ENCODE measurements around the gene PLAC8L1.
A peak's percentile ranks its signal among the peaks of the same experiment; 100 is the strongest.

The PLAC8L1 gene

DNA sequence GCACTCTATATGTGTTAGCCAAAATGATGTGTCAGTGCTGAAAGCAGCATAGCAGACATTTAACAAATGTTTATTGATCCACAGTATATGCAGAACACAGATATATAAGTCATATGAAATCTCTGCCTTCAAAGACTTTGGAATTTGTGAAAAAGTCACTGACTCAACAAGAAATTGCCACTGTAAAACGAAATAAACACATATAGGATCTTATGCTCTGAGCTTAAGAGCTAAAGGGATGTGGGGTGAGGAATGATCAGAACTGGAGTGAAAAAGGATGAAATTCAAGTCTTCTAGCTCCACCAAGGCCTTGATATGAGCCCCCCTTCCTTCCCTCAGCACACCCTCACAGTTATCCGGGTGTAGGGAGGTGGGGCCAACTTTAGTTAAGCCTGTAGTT, 49.9 kb downstream of the PLAC8L1 start:
- POLR2A ChIA-PET = interaction anchor here (0.6 kb wide), 1 partner anchor 1983 kb away, joined by 4 read pairs; no protein-coding TSS in a partner anchor
- no peak for TF ChIP-seq CTCF (IDR thresholded peaks at IDR 0.05; ENCODE audit: insufficient read depth, low read length, missing control alignments)
- CTCF ChIA-PET = interaction anchor here (1.4 to 10.7 kb wide), 2 partner anchors 10 to 226 kb away, joined by 3 to 190 read pairs; partner anchors contain the start of gene PRELID2
- DNase-seq (ENCODE audit: low read depth, low spot score) = no peak
- H3K4me3 ChIP-seq (ENCODE audit: low read depth, low read length) = no peak overlapping the region

GRCh38 chr5:146052780-146053179, 52.6 kb downstream of the PLAC8L1 start:
- no peak for DNase-seq (ENCODE audit: low read depth, low spot score)
- TF ChIP-seq CTCF (IDR thresholded peaks at IDR 0.05; ENCODE audit: insufficient read depth, low read length, missing control alignments) = peak; percentile 15
- POLR2A ChIA-PET = no interaction called here
- no peak overlapping the region for H3K4me3 ChIP-seq (ENCODE audit: low read depth, low read length)
- CTCF ChIA-PET = interaction anchor here (1.0 to 10.7 kb wide), 6 partner anchors 78 to 1849 kb away, joined by 3 to 190 read pairs (median 8); partner anchors contain the start of gene PRELID2

- POLR2A ChIA-PET = no interaction called here
- no peak for TF ChIP-seq CTCF (IDR thresholded peaks at IDR 0.05; ENCODE audit: insufficient read depth, low read length, missing control alignments)
- CTCF ChIA-PET = interaction anchor here (0.7 to 10.7 kb wide), 12 partner anchors 9 to 1848 kb away, joined by 3 to 190 read pairs (median 7); partner anchors contain the start of gene PRELID2
- peak; percentile 53 for DNase-seq (ENCODE audit: low read depth, low spot score)
- no peak overlapping the region for H3K4me3 ChIP-seq (ENCODE audit: low read depth, low read length)
Observed at GRCh38 chr5:146051678-146052077, 53.7 kb downstream of the PLAC8L1 start.

DNA sequence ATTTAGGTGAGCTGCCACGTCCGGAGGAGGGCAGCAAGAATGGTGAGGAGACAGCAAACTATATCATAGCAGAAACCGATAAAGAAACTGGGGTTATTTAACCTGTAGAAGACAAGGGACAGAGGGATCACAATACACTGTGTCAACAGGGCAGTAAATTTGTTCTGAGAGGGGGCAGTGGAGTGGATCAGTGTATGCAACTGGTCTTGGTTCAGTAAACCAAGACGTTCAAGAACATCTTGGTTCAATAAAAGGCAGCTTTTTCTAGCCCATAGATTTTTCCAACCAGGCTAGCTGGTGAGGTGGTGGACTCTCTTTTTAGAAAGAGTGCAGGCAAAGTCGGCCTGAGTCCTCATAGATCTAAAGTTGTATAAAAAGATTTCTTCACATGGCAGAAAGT, 55.3 kb downstream of the PLAC8L1 start:
- no peak for TF ChIP-seq CTCF (IDR thresholded peaks at IDR 0.05; ENCODE audit: insufficient read depth, low read length, missing control alignments)
- DNase-seq (ENCODE audit: low read depth, low spot score) = no peak
- no peak overlapping the region for H3K4me3 ChIP-seq (ENCODE audit: low read depth, low read length)
- ChIA-PET POLR2A (no interaction called here), CTCF (interaction anchor here (0.6 to 10.7 kb wide), 17 partner anchors 9 to 391 kb away, joined by 3 to 190 read pairs (median 5); partner anchors contain the start of gene PRELID2)

DNA sequence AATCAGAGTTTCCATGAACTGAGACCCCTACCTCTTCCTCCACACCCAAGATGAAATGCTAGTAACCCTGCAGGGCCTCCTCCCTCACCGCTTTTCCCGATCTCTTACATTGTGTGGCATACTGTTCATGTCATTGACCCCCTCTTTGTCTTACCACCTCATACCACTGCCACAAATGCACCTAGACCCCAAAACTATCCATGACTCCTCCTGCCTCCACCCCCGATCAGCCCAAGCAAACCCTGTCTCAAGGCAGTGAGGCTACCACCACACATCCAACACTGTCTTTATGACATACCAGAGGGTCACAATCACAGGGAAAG, 55.7 kb downstream of the PLAC8L1 start:
- DNase-seq (ENCODE audit: low read depth, low spot score) = no peak
- ChIA-PET POLR2A (no interaction called here), CTCF (interaction anchor here (0.8 to 10.7 kb wide), 15 partner anchors 8 to 1846 kb away, joined by 3 to 190 read pairs (median 9); partner anchors contain the start of gene PRELID2)
- no peak for TF ChIP-seq CTCF (IDR thresholded peaks at IDR 0.05; ENCODE audit: insufficient read depth, low read length, missing control alignments)
- H3K4me3 ChIP-seq (ENCODE audit: low read depth, low read length) = no peak overlapping the region

DNA sequence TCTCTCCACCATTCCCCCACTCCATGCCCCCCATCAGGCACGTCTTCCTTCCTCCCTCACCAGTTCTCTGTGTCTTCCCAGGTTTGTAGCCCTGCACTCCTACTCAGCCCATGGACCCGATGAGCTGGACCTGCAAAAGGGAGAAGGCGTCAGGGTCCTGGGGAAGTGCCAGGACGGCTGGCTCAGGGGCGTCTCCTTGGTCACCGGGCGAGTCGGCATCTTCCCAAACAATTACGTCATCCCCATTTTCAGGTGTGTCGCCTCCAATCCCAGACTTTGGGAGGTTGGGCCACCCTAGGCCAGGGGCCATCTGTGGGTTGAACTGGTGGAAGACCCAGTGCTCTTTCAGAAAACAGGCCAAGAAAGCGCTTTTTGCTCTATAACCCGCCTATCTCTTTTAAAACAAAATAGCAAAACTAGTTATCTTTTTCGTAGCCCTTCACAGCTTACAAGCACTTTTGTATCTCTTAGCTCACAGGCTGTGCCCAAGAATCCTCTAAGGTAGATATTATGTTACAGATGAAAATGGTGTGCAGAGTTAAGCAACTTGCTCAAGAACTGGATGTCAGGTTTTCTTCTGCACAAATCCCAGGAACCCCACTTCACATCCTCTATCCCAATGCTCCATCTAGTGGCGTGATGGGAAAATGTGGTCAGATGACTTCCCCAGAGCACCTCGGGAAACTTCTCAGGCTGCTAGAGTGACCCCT, 56.2 kb downstream of the PLAC8L1 start:
- peak; percentile 46 for DNase-seq (ENCODE audit: low read depth, low spot score)

More for the DNA sequence above, 56.2 kb downstream of the PLAC8L1 start:
- peak; percentile 77 for TF ChIP-seq CTCF (IDR thresholded peaks at IDR 0.05; ENCODE audit: insufficient read depth, low read length, missing control alignments)
- H3K4me3 ChIP-seq (ENCODE audit: low read depth, low read length) = no peak overlapping the region
- CTCF ChIA-PET = interaction anchor here (0.6 to 10.7 kb wide), 19 partner anchors 9 to 1845 kb away, joined by 3 to 190 read pairs (median 5); partner anchors contain the start of gene PRELID2
- POLR2A ChIA-PET = no interaction called here
